SJCRH30 (cell line): Measurements from ENCODE around the gene SLC39A7. TPM values are rescaled to one million over a fixed set of nuclear protein-coding genes. Genes with fewer than 3 reads are reported as not detected.

Experiments used
- DNase-seq, 2 experiments: peaks; one replicate each; pipeline ENCODE4 v3.0.0-alpha.2; 2015 to 2020
- H3K27ac ChIP-seq: fragments of 250-450 bp; sonication (Bioruptor Pico); 2 replicates; pipeline ENCODE4 v1.5.1; 2020; ENCODE audit warnings: mild to moderate bottlenecking, moderate library complexity
- H3K27me3 ChIP-seq: fragments of 250-450 bp; sonication (Bioruptor Pico); 2 replicates; pipeline ENCODE4 v1.5.1; 2020; ENCODE audit warnings: mild to moderate bottlenecking, moderate library complexity
- H3K36me3 ChIP-seq: fragments of 250-450 bp; sonication (Bioruptor Pico); 2 replicates; pipeline ENCODE4 v1.5.1; 2020; ENCODE audit warnings: mild to moderate bottlenecking, moderate library complexity
- H3K4me1 ChIP-seq: fragments of 250-450 bp; sonication (Bioruptor Pico); 2 replicates; pipeline ENCODE4 v1.5.1; 2020; ENCODE audit warnings: mild to moderate bottlenecking, moderate library complexity
- H3K4me3 ChIP-seq: fragments of 250-450 bp; sonication (Bioruptor Pico); 2 replicates; pipeline ENCODE4 v1.5.1; 2020; ENCODE audit warnings: mild to moderate bottlenecking, moderate library complexity
- H3K9me3 ChIP-seq: fragments of 250-450 bp; sonication (Bioruptor Pico); replicated peaks from 2 replicates; pipeline ENCODE4 v1.5.1; 2020; ENCODE audit warnings: mild to moderate bottlenecking, moderate library complexity
- total RNA-seq: library from RNA; depleted of rRNA; stranded (reverse); fragments of >200 nt; shearing (Covaris generic); gene quantifications from 2 replicates; pipeline ENCODE4 v1.2.3, GENCODE V29; 2014

Gene SLC39A7
- total RNA-seq, 1 experiment from 2014 or later = 75.1 TPM

- peaks cover 16% of the 10 kb centered on the region for H3K4me1 ChIP-seq
Measured at GRCh38 chr6:33204415-33205190, 3.9 kb downstream of the SLC39A7 start, which contains the start of gene HSD17B8. Gene HSD17B8, plus strand, starts transcription at chr6:33204655. Its CDS starts 14 bp downstream, at chr6:33204669.

DNA sequence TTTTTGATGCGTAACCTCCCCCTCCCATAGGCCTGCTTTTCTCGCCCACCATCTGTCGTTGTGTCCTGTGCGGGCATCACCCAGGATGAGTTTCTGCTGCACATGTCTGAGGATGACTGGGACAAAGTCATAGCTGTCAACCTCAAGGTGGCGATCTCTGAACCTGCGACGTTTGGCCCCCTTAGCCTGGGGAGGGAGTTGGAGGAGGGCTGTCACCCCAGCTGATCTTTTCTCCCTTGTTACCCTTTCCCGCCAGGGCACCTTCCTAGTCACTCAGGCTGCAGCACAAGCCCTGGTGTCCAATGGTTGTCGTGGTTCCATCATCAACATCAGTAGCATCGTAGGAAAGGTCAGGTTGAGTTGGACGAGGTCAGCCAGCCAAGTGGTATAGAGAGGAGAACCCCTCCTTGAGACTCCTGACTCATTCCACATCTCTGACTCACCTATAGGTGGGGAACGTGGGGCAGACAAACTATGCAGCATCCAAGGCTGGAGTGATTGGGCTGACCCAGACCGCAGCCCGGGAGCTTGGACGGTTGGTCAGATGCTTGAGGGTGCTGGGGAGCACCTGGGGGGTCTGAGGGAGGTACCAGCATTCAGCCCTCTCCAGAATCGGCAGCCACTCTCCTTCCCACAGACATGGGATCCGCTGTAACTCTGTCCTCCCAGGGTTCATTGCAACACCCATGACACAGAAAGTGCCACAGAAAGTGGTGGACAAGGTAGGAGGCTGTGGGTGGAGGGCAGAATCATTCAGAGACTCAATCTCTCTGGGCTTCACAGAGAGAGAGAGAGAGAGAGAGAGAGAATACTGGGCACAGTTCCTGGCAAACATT is 4.7 kb downstream of the SLC39A7 start:
- H3K4me3 ChIP-seq = no peak overlapping the region
- H3K36me3 ChIP-seq = peaks cover 24% of the 10 kb centered on the region
- no peak overlapping the region for H3K27ac ChIP-seq
- no peak for DNase-seq
- H3K4me1 ChIP-seq = peaks cover 16% of the 10 kb centered on the region
- H3K9me3 ChIP-seq = no peaks in the 10 kb centered on the region
- no peaks in the 10 kb centered on the region for H3K27me3 ChIP-seq

More at GRCh38 chr6:33204415-33205190, 3.9 kb downstream of the SLC39A7 start, which contains the start of gene HSD17B8:
- Histone ChIP-seq H3K36me3 (peaks cover 24% of the 10 kb centered on the region), H3K4me3 (peak within 1 kb of the TSS; percentile 54), H3K27me3 (no peaks in the 10 kb centered on the region), H3K9me3 (no peaks in the 10 kb centered on the region), H3K27ac (no peak within 1 kb of the TSS)
- DNase-seq = peak; percentile 83 to 84

DNA sequence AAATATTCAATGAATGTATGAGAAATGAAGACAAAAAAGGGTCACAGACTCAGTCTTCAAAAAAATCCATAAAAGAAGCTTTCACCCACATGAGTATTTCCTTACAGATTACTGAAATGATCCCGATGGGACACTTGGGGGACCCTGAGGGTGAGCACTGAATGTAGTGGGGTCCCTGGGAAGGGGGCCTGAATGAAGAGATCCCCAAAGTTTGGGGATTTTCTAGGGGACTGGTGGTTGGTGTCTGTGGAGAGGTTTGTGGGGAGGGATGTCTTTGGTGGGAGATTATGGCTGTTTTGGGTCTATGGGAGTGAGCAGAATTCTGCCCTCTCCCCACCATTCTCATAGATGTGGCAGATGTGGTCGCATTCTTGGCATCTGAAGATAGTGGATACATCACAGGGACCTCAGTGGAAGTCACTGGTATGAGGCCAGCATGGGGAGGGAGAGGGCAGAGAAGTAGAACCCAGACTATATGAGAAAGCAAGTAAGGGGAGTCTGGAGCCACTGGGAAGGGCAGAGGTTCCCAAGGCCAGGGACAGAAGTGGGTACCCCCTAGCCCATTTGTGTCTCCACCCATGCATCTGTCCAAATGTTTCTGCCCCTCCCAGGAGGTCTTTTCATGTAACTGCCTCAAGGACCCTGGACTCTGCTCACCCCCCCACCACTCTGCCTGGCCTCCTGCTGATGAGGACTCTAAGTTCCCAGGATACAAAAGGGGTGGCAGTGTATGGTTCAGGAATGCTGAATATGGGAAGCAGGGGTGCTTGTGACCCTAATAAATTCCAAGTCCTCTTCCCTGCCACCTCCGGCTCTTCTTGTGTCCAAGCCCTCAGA is 5.6 kb downstream of the SLC39A7 start:
- Histone ChIP-seq H3K4me1 (peaks cover 16% of the 10 kb centered on the region), H3K36me3 (peaks cover 24% of the 10 kb centered on the region), H3K4me3 (no peak overlapping the region), H3K27me3 (no peaks in the 10 kb centered on the region), H3K27ac (no peak overlapping the region), H3K9me3 (no peaks in the 10 kb centered on the region)
- DNase-seq = no peak

DNA sequence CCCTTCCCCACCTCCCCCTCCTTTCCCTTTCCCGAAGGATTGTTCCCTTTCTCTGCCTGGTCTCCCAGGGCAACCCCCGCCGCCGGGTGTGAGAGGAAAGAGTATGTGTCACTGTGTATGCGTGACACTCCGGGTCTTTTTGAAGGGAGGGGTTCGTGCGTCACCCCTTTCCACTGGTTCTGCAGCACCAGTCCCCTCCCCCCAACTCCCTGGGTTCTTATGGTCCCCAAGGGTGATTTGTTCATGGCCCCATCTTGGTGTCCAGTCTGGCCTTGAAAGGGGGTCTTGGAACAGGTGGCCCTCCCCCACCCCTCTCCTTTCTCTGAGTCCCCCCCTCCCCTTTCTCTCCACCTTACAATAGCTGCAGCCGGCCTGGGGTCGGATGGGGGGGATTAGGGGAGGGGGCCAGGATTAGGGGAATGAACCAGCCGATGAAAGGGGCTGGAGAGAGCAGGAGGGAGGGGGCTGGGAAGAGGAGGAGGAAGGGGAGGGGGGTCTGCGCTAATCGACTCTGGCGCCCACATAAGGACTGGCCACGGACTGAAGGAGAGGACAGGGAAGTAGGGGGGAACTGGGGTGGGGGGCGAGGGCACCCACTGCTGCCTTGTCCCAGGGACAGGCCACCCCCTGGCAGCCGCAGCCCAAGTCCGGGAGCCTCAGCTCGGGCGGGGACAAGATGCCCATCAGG is 6.3 kb downstream of the SLC39A7 start:
- H3K9me3 ChIP-seq = no peaks in the 10 kb centered on the region
- peak overlapping the region; percentile 70 for H3K27ac ChIP-seq
- H3K36me3 ChIP-seq = peaks cover 22% of the 10 kb centered on the region
- DNase-seq = no peak
- no peaks in the 10 kb centered on the region for H3K27me3 ChIP-seq
- H3K4me3 ChIP-seq = peak overlapping the region; percentile 75
- H3K4me1 ChIP-seq = peaks cover 11% of the 10 kb centered on the region

- Histone ChIP-seq H3K27ac (peak overlapping the region; percentile 70), H3K36me3 (peaks cover 16% of the 10 kb centered on the region), H3K4me1 (peaks cover 15% of the 10 kb centered on the region), H3K9me3 (no peaks in the 10 kb centered on the region), H3K4me3 (peak overlapping the region; percentile 75), H3K27me3 (no peaks in the 10 kb centered on the region)
- DNase-seq = peak; percentile 65 to 67
Measured at GRCh38 chr6:33207552-33208090, 7.0 kb downstream of the SLC39A7 start.

DNA sequence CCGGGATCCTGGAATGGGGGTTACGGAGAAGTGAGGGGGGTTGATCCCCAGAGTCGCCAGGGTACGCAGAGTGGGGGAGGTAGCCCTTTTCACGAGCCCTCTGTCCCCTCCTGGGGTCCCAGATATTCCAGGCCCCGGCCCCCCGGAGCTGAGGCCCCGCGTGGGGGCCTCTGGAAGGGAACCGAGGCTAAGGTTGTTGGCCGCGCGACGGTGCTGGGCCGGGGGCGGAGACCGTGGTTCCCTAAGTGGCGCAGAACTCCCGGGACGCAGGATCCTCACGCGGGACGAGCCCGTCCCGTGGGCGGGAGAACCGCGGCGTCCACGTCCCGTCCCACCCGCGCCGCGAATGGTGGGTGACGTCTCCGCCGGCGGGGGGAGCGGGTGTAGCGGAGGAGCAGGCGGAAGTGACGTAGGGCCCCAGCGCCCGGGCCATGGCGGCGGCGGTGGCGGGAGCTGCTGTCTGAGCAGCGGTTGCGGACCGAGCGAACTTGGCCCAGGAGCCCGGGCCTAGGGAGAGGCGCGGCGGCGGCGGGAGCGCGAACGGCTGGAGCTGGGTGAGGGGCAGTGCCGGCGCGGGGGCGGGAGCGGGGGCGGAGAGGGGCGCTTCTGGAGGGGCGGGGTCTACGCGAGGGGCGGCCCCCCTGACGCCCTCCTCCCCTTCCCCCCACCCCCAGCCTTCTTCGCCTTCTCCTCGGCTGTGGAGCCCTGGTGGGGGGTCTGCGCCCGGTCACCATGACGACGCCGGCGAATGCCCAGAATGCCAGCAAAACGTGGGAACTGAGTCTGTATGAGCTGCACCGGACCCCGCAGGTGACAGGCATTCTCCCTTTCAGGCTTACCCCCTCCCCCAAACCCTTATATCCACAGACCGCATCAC is 7.7 kb downstream of the SLC39A7 start, which contains the start of gene RING1:
RING1 (plus strand) TSS at position 410 of the 877 bp plus-strand sequence; CDS start at position 733, 323 bp downstream.
- Histone ChIP-seq H3K27ac (peak within 1 kb of the TSS; percentile 70), H3K4me3 (peak within 1 kb of the TSS; percentile 75), H3K36me3 (peaks cover 9% of the 10 kb centered on the region), H3K9me3 (no peaks in the 10 kb centered on the region), H3K27me3 (no peaks in the 10 kb centered on the region), H3K4me1 (peaks cover 16% of the 10 kb centered on the region)
- peak; percentile 77 for DNase-seq

DNA sequence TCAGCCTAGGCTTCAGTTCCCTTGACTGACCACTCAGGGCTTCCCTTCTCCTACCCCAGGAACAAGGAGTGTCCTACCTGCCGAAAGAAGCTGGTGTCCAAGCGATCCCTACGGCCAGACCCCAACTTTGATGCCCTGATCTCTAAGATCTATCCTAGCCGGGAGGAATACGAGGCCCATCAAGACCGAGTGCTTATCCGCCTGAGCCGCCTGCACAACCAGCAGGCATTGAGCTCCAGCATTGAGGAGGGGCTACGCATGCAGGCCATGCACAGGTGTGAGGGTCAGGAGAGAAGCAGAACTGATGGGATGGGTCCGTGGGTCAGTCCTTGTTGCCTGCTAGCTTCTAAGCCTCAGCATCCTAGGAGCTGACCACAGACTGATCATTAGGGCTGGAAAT is 9.2 kb downstream of the SLC39A7 start:
- Histone ChIP-seq H3K4me1 (peaks cover 13% of the 10 kb centered on the region), H3K27ac (no peak overlapping the region), H3K9me3 (no peaks in the 10 kb centered on the region), H3K27me3 (no peaks in the 10 kb centered on the region), H3K4me3 (no peak overlapping the region), H3K36me3 (no peaks in the 10 kb centered on the region)
- DNase-seq = no peak

- Histone ChIP-seq H3K9me3 (no peaks in the 10 kb centered on the region), H3K4me3 (no peak overlapping the region), H3K27me3 (no peaks in the 10 kb centered on the region), H3K36me3 (no peaks in the 10 kb centered on the region), H3K27ac (no peak overlapping the region), H3K4me1 (peaks cover 13% of the 10 kb centered on the region)
- DNase-seq = no peak
Measured at GRCh38 chr6:33211136-33211535, 10.5 kb downstream of the SLC39A7 start.

DNA sequence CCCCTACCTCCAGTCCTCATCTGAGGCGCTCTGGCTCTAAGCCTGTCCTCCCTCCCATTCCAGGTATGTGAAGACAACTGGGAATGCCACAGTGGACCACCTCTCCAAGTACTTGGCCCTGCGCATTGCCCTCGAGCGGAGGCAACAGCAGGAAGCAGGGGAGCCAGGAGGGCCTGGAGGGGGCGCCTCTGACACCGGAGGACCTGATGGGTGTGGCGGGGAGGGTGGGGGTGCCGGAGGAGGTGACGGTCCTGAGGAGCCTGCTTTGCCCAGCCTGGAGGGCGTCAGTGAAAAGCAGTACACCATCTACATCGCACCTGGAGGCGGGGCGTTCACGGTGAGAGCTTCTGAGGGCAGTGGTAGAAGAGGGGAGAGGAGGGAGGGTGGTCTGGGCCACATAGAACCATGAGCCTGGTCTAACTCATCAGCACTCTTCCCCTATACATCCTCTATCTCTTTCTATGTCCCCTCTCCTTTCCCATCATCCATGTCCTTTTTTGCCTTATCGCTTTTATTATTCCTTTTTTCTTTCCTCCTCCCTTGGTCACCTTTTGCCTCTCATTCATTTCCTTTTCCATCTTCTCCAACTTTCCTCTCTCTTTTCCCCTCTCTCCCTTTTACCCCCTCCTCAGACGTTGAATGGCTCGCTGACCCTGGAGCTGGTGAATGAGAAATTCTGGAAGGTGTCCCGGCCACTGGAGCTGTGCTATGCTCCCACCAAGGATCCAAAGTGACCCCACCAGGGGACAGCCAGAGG is 11.2 kb downstream of the SLC39A7 start:
- H3K27me3 ChIP-seq = no peaks in the 10 kb centered on the region
- H3K4me3 ChIP-seq = no peak overlapping the region
- no peaks in the 10 kb centered on the region for H3K36me3 ChIP-seq
- no peak for DNase-seq
- peaks cover 9% of the 10 kb centered on the region for H3K4me1 ChIP-seq
- no peaks in the 10 kb centered on the region for H3K9me3 ChIP-seq
- no peak overlapping the region for H3K27ac ChIP-seq

GRCh38 chr6:33212857-33213165 is 12.1 kb downstream of the SLC39A7 start:
- no peak overlapping the region for H3K27ac ChIP-seq

GRCh38 chr6:33213166-33213988 is 12.7 kb downstream of the SLC39A7 start:
- H3K36me3 ChIP-seq = no peaks in the 10 kb centered on the region
- H3K4me3 ChIP-seq = peak overlapping the region; percentile 56
- H3K27ac ChIP-seq = no peak overlapping the region
- DNase-seq = peak; percentile 41 to 51
- no peaks in the 10 kb centered on the region for H3K27me3 ChIP-seq
- no peaks in the 10 kb centered on the region for H3K9me3 ChIP-seq
- peaks cover 8% of the 10 kb centered on the region for H3K4me1 ChIP-seq

More at GRCh38 chr6:33212857-33213165, 12.1 kb downstream of the SLC39A7 start:
- no peak for DNase-seq
- H3K9me3 ChIP-seq = no peaks in the 10 kb centered on the region
- H3K27me3 ChIP-seq = no peaks in the 10 kb centered on the region
- no peaks in the 10 kb centered on the region for H3K36me3 ChIP-seq
- H3K4me1 ChIP-seq = peaks cover 8% of the 10 kb centered on the region
- H3K4me3 ChIP-seq = peak overlapping the region; percentile 56

- peak overlapping the region; percentile 56 for H3K4me3 ChIP-seq
- H3K27me3 ChIP-seq = no peaks in the 10 kb centered on the region
Measured at GRCh38 chr6:33213989-33214335, 13.3 kb downstream of the SLC39A7 start.

More at GRCh38 chr6:33213989-33214335, 13.3 kb downstream of the SLC39A7 start:
- Histone ChIP-seq H3K27ac (no peak overlapping the region), H3K4me1 (peaks cover 6% of the 10 kb centered on the region), H3K36me3 (no peaks in the 10 kb centered on the region), H3K9me3 (no peaks in the 10 kb centered on the region)
- no peak for DNase-seq
